Endometrium (tissue), 2 donors: Measurements from ENCODE around the gene P2RY13.

ENCODE experiments used
- FAIRE-seq: peaks from 2 replicates; lab custom pipeline; 2012; peaks lifted over from hg19 to GRCh38; lab: Jason Lieb, UNC
- donor health status: control.
- donor health status: control.

P2RY13 gene

GRCh38 chr3:151293127-151293526 is 36.2 kb downstream of the P2RY13 start:
- no peak for FAIRE-seq

- FAIRE-seq = peak; percentile 39
Observed at GRCh38 chr3:151290673-151291072, 38.7 kb downstream of the P2RY13 start.

- no peak for FAIRE-seq
Observed at GRCh38 chr3:151289445-151289844, 39.9 kb downstream of the P2RY13 start.

- FAIRE-seq = no peak
Observed at GRCh38 chr3:151285940-151286339, 43.4 kb downstream of the P2RY13 start.

- no peak for FAIRE-seq
Observed at GRCh38 chr3:151283907-151284461, 45.4 kb downstream of the P2RY13 start.

GRCh38 chr3:151283387-151283786 is 46.0 kb downstream of the P2RY13 start:
- FAIRE-seq = no peak

- peak; percentile 95 for FAIRE-seq
Observed at GRCh38 chr3:151282921-151283320, 46.4 kb downstream of the P2RY13 start.

GRCh38 chr3:151281671-151282324 is 47.6 kb downstream of the P2RY13 start:
- FAIRE-seq = no peak

- FAIRE-seq = no peak
Observed at GRCh38 chr3:151278230-151278629, 51.1 kb downstream of the P2RY13 start, which contains the start of gene P2RY14. TSS of gene P2RY14 (minus strand) at chr3:151278542. CDS start at chr3:151214316, 64,226 bp downstream.

GRCh38 chr3:151276687-151277042 is 52.7 kb downstream of the P2RY13 start:
- FAIRE-seq = no peak
